HG03469 (cell line): ENCODE results near the gene CKS1B.

ENCODE experiments used
- ATAC-seq: cut with Tn5 transposase; IDR thresholded peaks from one replicate; pipeline ENCODE4 v1.9.1; 2021; ENCODE audit warnings: mild to moderate bottlenecking, moderate library complexity, moderate number of reproducible peaks; ENCODE audit not compliant: unreplicated experiment

Gene CKS1B

DNA sequence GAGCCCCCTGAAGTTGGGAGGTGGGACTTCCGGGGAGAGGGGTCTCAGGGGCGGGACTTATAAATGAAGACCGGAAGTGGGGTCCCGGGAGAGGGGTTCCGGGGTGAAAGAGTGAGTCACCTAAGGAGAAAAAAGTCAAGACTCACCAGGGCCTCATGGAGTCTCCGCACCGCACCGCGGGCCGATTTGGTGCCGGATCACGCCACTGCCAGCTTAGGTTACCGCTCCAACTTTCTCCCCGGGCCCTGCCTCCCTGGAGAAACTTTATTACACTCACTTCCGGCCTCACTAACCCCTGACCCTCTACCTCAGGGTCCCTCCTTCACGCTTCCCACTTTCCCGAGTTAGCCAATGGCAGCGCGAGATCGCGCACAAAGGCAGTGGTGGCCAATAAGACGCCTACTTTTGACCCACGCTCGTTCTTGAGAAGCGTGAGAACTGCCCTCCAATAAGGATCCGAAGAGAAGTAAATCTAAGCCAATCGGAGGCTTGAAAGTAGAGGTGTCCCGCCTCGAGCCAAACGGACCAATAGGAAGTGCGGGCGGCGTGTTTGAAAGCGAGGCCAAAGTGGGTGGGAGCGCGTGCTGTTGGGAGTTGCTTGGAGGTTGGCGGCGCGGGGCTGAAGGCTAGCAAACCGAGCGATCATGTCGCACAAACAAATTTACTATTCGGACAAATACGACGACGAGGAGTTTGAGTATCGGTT lies at the start of gene CKS1B:
Gene CKS1B, plus strand, starts transcription at position 580 of the 706 bp plus-strand sequence. Its CDS starts 65 bp downstream, at position 645.
- peak; percentile 71 for ATAC-seq

DNA sequence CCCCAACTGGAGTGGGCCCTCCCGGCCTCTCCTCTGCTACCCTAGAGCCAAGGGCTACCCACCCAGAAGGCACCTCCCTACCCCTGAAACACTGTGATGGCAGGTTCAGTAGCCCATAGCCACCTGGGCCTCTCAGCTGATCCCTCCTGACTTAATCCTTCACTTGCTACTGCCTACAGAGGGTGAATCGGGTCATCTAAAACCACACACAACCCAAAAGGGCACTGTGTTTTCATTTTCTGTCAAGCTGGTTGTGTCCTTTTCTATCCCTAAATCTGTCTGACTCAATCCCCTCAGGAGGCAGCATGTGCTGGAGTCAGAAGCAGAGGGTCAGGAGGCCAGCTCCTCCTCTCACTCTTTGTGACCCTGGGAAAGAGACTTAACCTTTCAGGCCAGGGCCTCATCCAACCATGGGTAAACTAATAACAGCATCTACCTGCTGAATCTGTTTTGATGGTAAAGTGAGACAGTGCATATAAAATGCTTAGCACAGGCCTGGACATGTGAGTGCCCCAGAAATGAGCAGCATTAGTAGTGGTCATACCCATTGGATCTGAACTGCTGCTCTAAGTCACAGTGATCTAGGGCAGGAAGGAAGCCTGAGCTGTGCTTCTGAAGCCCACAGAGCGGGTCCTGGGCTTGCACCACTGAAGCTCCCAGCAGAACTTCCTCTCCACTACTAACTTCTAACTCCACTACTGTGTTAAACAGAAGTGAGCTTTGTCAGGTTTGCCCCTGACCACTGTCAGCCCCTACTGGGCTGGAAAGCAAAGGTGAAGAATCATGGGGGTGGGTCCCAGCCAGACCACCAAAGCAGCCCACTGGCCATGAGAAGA lies 48.9 kb upstream of the CKS1B start:
- ATAC-seq = no peak

DNA sequence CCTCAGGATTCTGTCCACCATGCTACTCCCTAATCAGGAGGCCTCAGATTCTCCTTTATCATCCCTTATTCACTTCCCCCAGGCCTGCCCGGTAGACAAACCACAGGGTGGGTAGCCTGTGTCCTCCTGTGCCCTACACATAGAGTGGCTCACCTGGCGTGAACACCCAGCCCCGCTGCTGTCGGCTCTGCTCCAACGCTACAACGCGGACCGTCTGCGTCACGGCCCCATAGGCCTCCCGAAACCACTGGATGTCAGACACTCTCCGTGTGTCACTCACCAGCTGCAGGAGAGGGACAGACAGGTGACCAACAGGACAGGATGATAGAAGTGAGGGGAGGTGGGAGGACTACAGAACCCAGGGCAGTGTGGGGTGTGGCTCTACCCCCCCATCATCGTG lies 48.3 kb upstream of the CKS1B start:
- no peak for ATAC-seq

DNA sequence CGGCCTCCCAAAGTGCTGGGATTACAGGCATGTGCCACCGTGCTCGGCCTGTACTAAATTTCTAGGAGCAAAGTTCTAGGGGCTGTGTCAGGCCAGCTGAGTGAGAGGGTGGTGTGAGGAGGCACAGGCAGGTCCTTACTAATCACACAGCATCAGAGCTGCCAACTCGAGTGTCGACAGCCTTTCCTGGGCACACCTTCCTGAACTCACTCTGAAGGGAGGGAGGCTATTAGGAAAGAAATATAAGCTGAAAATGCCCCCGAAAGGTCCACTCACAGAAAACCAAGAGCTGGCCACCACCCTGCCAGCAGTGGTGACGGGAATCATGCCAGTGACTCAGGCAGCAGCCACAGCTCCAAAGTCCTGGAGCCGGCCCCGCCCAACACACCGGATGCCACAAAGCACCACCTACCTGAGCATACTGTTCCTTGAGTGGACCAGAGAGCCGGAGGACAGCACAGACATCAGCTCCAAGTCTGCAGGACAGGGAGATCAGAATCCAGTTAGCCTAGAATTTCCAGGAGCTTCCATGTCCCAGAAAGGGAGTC lies 42.5 kb upstream of the CKS1B start:
- no peak for ATAC-seq

DNA sequence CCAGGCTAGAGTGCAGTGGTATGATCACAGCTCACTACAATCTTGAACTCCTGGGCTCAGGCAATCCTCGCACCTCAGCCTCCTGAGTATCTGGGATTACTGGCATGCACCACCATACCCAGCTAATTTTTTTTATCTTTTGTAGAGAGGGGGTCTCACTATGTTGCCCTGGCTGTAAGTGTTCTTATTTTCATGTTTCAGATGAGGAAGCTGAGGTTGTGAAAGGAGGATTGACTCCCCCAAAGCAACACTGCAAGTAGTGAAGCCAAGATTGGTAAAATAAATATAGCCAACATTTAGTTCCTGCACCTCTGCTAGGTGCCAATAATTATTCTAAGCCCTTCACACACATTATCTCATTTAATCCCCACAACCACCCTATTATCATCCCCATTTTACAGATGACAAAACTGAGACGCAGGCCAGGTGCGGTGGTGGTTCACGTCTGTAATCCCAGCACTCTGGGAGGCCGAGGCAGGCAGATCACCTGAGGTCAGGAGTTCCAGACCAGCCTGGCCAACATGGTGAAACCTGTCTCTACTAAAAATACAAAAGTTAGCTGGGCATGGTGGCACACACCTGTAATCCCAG lies 40.0 kb upstream of the CKS1B start:
- no peak for ATAC-seq

DNA sequence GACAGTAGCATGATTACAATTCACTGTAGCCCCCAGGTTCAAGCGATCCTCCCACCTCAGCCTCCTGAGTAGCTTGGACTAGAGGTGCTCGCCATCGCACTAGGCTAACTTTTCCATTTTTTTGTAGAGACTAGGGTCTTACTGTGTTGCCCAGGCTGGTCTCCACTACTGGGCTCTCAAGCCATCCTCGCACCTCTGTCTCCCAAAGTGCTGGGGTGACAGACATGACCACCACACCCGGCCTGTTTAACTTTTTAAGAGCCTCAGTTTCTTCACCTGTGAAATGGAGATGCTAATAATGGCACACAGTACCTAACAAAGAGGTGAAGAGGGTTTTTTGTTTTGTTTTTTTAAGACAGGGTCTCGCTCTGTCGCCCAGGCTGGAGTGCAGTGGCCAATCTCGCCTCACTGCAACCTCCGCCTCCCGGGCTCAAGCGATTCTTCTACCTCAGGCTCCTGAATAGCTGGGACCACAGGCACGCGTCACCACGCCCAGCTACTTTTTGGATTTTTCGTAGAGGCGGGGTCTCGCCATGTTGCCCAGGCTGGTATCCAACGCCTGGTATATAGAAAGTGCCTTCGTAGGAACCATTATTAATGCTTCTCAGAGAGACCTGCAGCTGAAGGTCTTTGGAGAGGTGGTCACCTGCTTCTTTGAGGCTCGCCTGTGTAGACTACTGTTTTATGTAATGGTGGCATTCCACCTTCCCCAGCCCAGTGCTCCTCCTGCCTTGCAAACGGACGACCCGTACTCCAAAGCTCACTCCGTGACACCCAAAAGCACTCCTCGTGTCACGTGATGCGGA lies 38.5 kb upstream of the CKS1B start:
- no peak for ATAC-seq

DNA sequence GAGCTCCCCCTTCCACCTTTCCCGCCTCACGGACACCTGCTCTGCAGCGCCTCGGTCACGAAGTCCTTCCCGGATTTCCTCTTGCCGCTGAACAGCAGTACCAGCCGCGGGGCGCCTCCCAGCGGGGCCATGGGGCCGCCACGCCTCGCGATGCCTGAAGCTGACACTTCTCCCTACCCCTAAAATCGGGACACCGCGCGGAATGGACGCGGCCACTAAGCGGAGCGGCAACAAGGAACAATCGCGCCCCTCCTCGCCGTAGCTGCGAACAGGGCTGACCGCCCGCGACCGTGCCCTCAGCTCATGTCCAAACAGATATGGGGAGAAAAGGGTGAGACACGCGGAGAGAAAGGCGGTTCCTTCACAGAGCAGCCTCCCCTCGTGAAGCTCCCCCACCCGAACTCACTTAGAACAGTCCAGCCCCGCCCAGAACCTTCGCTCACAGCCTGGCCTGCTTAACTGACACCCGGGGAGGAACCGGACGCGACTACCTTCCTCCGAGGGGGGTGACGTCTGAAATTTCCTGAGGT lies 37.9 kb upstream of the CKS1B start, which contains the start of gene PMVK:
Gene PMVK, minus strand, starts transcription at position 165 of the 530 bp plus-strand sequence. Its CDS starts 34 bp downstream, at position 131.
- peak; percentile 36 for ATAC-seq

DNA sequence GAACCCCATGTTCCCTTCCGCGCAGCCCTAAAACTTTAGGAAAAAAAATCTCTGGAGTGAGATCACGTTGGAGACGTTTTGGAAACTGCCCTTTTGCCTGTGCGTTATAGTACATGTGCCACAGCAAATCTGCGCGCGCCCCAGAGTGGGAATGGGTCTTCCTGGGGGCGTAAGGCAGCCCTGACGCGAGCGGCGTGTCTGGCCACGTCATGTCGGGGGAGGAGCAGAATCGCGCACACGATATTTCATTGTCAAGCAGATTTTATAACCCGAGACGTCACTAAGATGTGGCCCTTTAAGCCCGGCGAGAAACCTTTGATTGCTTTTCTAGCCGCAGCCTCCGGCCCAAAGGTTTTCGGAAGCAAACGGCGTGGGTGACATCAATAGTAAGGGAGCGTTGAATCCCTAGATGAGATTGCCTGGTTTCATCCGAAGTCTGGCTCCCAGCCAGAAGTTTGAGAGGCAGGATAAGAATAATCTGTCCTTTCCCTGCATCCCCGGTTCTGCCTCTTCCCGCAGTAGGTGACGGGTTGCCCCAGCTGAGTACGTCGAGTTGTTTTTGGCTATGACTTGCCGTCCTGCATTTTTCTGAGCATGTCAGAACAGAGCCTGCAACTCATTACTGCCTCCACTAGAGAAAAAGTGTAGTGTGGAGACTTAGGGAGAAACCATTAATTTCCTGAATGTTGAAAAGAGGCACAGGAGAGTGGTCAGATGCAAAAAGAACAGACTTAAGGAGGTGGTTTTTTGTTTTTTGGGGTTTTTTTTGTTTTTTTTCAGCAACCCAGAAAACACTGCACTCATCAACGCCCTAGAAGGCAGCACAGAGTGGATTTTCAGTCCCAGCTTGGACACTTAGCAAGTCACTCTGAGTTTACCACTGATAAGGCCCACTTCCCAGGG lies 37.1 kb upstream of the CKS1B start:
- peak; percentile 27 for ATAC-seq

DNA sequence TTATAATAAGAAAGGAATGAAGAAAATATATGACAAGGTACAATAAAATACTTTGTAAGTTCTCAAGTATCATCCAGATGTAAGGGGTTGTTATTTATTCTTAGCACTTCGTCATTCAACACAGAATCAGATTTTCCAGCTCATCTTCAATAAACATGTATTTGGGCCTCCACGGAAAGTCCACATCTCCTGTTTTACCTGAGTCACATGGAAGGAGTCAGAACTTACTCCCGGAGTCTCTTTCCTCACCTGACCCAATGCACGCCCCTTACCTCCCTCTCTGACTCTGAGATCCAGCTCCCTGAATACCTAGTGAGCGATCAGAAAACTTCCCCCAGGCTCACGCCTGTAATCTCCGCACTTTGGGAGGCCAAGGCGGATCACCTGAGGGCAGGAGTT lies 36.5 kb upstream of the CKS1B start:
- no peak for ATAC-seq

DNA sequence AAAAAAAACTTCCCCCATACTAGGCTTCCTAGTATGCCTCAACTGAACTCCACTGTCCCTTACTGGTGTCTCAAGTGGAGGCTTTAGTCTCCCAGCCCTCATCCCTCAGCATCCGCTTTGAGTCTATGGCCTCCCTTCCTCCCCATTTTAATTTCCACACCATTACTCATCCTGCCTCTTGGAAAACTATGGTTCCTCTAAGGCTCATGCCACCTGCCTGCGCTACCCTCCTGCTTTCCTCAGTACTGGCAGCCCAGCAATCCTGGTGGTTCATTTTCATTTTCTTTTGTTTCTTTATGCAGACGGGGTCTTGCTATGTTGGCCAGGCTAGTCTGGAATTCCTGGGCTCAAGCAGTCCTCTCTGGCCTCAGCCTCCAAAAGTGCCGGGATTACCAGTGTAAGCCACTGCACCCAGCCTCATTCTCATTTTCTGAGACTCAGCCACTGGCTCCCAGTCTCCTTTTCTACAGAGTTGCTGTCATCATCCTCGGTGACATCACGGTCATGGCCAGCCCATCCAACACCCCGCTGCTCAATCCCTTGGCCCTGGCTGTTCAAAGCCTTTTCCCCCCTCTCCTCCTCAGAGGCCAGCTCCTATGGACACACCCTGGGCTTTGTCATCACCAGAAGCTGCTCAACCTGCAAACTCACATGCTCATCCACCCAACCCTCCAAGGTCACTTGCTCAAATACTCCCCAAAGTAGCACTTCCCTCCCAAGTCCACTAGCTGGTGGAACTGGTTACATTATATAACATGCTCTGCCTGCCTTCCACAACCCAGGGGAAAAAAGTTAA lies 35.7 kb upstream of the CKS1B start:
- ATAC-seq = no peak

DNA sequence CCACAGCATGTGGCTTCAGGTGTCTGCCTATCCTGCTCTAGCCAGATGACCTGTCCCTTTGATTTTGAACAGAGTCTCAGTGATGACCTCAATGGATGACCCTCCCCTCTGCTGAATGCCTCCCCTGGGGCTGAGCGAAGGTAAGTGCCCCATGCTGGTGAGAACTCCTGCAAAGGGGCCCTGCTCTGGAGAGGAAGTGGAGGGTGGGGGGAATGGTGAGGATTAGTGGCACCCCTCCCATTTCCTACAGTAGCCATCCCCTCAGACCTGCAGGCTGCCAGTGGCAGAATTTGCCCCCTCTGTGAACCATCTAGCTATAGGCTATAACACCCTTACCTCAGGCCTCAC lies 34.3 kb upstream of the CKS1B start:
- no peak for ATAC-seq

DNA sequence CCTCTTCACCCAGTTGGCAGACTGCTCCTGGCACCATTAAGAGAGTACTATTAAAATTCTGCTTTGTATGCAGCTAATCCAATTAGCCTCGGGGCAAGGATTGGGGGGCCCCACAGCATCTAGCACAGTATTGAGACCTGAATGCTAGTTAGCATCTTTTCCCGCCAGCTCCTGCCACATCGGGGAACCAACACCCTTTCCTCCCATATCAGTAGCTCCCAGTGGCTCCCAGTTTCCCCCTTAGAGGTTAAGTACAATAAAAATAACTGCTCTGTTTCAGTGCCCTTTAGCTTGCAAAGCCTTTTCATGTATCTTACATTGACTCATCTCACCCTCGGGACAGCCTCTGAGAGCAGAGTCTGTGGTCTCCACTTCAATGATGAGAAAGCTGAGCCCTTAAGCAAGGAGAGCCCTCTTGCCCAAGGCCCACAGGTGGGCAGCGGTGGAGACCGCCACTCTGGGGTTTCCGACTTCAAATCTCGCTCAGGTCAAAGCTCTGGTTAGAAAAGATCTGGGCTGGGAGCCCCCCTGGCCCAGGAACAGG lies 33.8 kb upstream of the CKS1B start:
- ATAC-seq = no peak

DNA sequence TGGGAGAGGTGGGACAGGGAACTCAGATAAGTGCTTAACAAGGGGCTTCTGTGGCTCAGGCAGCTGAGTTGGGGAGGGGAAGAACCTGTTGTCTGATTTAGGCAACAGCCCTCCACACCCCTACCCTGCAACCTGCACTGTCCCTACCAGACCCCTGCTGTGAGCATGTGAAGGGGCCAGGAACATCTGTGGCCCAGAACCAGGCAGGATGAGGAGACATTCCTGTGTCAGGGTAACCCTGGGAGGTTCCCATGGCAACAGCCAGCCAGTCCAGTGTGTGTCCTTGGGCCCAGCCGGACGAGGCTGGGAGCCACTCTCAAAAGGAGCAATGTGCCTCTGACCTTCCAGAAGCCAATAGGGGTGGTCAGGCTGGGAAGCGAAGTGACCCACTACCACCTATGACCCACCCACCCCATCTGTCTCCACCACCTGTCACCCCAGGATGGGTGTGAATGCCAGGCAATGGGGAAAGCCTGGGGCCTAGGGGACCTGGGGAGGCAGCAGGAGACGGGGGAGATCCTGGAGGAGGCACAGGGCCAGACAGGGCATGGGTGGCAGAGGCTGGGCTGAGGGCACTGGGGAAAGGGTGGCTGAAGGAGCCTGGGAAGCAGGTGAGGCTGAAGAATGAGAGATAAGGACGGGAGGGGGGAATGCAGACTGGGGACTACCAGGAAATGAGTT lies 33.0 kb upstream of the CKS1B start:
- no peak for ATAC-seq

DNA sequence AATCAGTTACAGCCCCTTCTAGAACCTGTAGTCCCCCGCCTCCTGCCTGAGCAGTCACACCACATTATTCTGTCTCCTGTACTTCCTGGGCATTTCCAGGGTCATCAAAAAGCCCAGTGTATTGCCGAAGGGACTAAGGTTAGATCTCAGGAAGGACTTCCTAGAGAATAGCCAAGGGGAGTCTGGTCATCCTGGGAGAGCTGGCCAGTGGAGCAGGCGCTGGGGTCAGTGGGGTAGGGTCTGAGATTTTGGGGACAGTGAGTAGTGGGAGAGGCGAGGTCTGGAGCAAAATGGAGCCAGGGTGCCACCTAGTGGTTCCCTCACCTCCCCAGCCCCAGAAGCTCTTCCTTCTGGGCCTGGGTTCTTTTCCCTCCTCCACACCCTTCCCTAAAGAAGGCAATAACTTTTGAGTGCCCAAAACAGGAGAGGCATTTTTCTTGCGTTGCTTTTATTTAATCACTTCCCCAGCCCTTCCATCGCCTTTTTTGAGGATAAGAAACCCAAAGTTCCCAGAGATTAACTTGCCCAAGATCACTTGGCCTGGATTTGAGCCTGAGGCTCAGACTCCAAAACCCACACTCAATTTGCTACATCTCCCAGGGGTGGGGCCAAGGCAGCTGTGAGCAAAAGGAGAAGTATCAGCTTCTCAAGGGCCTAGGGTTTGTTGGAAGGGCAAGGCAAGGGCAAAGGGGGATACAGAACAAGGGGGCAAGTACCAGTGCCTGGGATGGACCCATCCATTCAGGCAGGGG lies 30.7 kb upstream of the CKS1B start:
- no peak for ATAC-seq

DNA sequence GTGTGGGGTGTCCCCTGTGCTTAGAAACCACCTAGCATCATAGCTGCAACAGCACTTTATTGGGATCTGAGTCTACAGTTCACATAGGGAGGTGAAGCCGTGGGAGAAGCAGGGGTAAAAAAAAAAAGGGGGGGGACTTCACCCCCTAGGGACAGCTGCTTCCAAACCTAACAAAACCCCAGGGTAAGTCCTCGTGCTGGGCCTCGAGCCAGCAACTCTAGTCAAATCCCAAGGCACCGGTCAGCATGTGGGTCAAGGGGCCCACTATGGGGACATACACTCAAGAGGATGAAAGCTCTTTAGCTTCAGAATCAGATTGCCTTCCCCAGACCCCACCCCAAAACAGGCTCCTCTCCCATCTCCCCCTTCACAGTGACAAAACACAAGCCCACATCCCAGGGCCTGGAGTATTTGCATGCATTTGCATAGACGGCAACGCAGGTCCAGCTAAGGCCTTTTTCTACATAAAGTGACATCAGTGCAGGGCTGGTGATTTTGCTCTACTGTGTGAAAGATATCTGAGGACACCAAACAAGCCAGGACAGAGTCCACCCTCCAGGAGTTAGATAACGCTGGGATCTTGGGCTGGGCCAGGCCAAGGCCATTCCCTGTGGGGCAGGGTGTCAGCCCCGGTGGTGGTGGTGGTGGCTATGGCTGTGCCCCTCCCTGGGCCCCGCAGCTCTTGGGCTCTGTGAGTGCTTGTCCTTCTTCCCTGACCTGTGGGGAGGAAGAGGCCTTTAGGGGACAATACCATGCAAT lies 29.9 kb upstream of the CKS1B start:
- no peak for ATAC-seq
